Stimulated activated naive CD8-positive, alpha-beta T cell treated with anti-CD3 and anti-CD28 coated beads, Interleukin-15, Interleukin-2, amounts not matched to agents 100 U/mL and 50 U/mL, for 24 hours (primary cell): ENCODE data around the gene EIF4E3.

Source experiments
- ATAC-seq: fragments of 150-1000 bp; cut with Tn5 transposase; one replicate; pipeline ENCODE4 v1.10.0; 2021
- DNase-seq: peaks from one replicate; pipeline ENCODE4 v3.0.0; 2021

EIF4E3 gene

DNA sequence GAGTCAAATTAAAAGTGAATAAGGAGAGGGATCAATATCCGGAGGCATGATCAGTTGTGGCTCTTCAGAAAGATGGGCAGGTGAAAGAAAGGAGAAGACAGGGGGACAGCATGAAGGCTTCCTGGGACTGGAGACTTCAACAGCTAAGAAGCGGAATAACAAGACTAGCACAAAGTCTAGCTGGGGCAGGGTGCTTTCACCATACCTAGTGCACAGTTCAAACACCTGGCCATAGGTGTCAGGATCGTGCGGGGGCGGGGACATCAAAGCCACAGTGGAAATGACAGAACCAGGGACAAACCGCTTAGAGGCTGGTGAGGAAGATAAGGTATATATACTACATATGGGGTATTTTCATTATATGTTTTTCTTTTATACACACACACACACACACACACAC, 75.4 kb downstream of the EIF4E3 start:
- no peak for ATAC-seq

DNA sequence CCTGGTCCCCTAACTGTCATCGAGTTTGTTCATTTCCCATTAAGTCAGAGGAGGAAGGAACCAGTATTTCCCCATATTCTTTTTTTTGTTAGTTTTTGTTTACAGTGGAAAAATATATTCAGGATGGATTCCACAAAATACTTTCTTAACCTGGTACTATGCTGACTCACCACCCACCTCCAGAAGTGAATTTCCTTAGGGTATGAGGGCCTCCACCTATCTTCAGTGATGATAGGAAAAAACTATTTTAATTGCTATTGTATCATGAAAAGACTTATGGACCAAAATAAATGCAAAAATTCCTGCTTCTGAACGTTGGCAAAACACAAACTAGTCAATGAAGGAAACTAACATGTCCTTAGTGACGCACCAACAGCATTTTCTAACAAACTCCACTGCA, 77.5 kb downstream of the EIF4E3 start:
- ATAC-seq (no peak), DNase-seq (no peak)

More for the DNA sequence above, 75.4 kb downstream of the EIF4E3 start:
- no peak for DNase-seq

DNA sequence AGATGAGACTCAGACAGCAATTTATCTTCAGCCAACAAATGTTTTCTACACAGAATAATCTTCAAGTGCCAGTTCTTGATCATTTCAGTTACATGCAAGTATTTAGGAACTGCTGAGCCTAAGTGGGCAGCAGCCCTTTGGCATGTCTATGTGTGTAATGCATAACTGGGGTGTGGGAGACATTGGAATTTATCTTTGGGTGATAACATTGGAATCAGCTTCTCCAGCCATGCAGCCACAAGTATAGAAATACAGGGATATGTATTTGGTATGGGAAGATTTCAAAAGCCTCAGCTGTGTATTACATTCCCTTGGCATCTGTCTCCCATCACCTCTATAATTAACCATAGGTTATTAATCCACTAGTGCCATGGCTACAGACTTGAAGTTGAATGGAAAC, 78.2 kb downstream of the EIF4E3 start:
- no peak for ATAC-seq
- no peak for DNase-seq

- no peak for DNase-seq
- ATAC-seq: no peak
These were observed 80.1 kb downstream of the EIF4E3 start for GRCh38 chr3:71645140-71645539.

- ATAC-seq (peak; percentile 52), DNase-seq (no peak)
These were observed 83.5 kb downstream of the EIF4E3 start for GRCh38 chr3:71641674-71642073.

DNA sequence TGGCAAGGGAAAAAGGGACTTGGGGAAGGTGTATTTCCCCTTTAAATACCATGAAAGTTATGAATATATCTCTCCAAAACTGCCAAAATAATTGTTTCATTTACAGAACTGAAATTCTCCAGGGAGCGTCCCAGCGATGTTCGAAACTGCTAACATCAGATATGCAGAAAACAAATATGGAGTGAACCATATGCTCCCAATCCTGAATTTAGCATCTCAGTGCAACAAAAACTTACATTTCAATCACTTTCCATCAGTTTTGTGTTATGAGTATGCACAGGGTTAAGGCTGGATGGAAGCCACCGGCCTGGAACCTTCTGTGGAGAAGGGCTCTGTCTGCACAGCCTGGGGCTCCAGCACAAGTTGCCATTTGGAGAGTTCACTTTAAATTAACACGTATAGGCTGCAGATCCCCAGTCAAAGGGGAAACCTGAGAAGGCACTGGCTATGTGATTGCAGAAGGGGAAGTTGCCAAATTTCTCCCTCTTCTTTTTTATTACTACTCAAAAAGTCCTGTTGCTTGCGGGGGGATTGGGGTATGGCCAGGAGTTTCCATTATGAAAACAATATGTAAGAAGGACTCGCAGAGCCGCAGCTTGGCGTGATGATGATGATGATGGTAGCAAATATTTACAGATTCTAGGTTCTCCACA, 84.7 kb downstream of the EIF4E3 start:
- DNase-seq: no peak
- ATAC-seq: no peak

DNA sequence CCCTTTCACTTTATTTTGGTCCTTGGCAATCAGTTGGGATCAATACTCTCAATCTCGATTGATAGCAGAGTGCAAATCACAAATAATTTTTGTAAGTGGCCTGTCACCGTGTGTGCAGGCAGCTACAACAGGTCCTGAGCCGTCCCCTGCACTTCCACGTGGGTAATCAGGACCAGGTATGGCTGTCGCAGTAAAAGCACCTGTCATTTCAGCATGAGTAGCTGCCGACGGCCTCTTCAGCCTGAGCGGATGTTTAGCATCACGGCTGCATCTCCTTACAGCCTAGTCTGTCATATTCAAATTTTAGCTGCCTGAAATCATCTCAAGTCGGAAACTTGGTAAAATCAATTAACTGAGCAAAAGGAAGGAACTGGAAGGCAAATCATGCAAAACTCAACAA, 88.7 kb downstream of the EIF4E3 start:
- no peak for ATAC-seq
- no peak for DNase-seq

GRCh38 chr3:71636001-71636400, 89.2 kb downstream of the EIF4E3 start:
- ATAC-seq (no peak), DNase-seq (no peak)

DNA sequence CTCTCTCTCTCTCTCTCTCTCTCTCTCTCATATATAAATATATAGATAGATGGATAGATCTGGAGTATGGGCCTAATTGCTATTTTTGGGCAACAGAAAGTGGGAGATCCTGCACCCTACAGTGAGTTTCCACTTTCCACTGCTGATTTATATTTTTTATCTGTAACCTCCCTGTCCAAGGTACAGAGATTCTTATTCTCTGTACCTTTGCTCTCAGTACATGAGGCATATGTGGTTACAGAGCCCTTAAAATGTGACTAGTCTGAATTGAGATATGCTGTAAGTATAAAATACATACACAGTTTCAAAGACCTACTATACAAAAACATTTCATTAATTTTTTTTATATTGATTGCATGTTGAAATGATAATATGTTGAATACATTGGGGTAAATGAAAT, 90.5 kb downstream of the EIF4E3 start:
- no peak for DNase-seq
- ATAC-seq: no peak

- no peak for ATAC-seq
- no peak for DNase-seq
These were observed 95.5 kb downstream of the EIF4E3 start for GRCh38 chr3:71629711-71630110.

GRCh38 chr3:71629289-71629688, 95.9 kb downstream of the EIF4E3 start:
- ATAC-seq (no peak), DNase-seq (no peak)

GRCh38 chr3:71628522-71628921, 96.7 kb downstream of the EIF4E3 start:
- no peak for DNase-seq

DNA sequence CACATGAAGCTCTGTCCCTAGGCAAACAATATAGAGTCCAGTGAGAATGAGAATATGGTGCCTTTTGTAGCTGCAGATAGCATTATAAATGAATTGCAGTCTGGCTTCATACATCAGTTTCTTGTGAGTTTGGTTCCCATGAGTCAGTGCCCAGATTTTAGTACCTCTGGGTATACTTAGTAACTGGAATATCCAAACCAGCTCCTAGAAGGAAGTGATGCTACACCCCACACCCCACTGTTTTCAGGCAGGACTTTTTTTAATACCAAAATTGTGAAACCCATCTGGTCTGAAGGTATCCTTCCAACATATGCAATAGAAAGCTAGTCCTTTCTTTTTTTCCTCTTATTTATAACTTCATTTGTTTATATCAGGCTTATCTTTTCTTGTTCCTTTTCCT, 99.5 kb downstream of the EIF4E3 start:
- DNase-seq (no peak), ATAC-seq (no peak)

More at GRCh38 chr3:71628522-71628921, 96.7 kb downstream of the EIF4E3 start:
- no peak for ATAC-seq
